Thyroid gland (tissue), 4 donors: ENCODE results near the gene C1orf210. TPM values are rescaled to one million over a fixed set of nuclear protein-coding genes. Genes with fewer than 3 reads are reported as not detected.

ENCODE experiments used
- DNase-seq, 2 donors: peaks; one replicate each; pipeline ENCODE4 v3.0.0-alpha.2; 2019
- H3K27ac ChIP-seq, 3 donors: fragments of 200-600 bp; sonication (generic); 1 replicate in 2 of 3; 2 replicates in 1 of 3; pipeline ENCODE4 v1.5.1; 2016 to 2019; ENCODE audit warnings: mild to moderate bottlenecking in 1 of 3, moderate library complexity in 1 of 3
- H3K27me3 ChIP-seq: fragments of 200-600 bp; sonication (generic); one replicate; pipeline ENCODE4 v1.5.1; 2019
- H3K36me3 ChIP-seq, 2 donors: fragments of 200-600 bp; sonication (generic); one replicate each; pipeline ENCODE4 v1.5.1; 2016 to 2019
- H3K4me1 ChIP-seq, 2 donors: fragments of 200-600 bp; sonication (generic); one replicate each; pipeline ENCODE4 v1.5.1; 2017 to 2019
- H3K4me3 ChIP-seq, 3 donors: fragments of 200-600 bp; sonication (generic); replicated peaks in 1 of 3; 1 replicate in 2 of 3; 2 replicates in 1 of 3; pipeline ENCODE4 v1.5.1; 2016; ENCODE audit warnings: mild to moderate bottlenecking in 1 of 3
- H3K9me3 ChIP-seq: fragments of 200-600 bp; sonication (generic); one replicate; pipeline ENCODE4 v1.5.1; 2017
- POLR2A ChIP-seq, 2 donors: fragments of 450-650 bp; IDR thresholded peaks; one replicate each; pipeline ENCODE4 v1.6.1; 2017; ENCODE audit warnings: antibody characterized with exemption in 2 of 2, mild to moderate bottlenecking in 2 of 2, moderate library complexity in 1 of 2
- WGBS, 2 donors: methylation state at CpG; one replicate each; pipeline ENCODE4 v1.1.5; 2017; 5-methylcytosine and 5-hydroxymethylcytosine counted together
- intact Hi-C: fragments of 100-400 bp; cut with DNase I; formaldehyde crosslinking; loops from one replicate; pipeline ENCODE4 v1.15.1; 2023
- total RNA-seq, 4 donors: library from RNA; depleted of rRNA; stranded (reverse); fragments of >200 nt; gene quantifications; one replicate each; pipeline ENCODE4 v1.2.3, GENCODE V29; 2016
- TF ChIP-seq, protein P1 (sequence below), 6 experiments: fragments of 200-600 bp in 3 of 6; fragments of 450-650 bp in 3 of 6; sonication (generic) in 3 of 6; IDR thresholded peaks; one replicate each; pipeline ENCODE4 v1.5.1; 2016 to 2019; ENCODE audit warnings: antibody characterized with exemption in 6 of 6, mild to moderate bottlenecking in 2 of 6, inconsistent platforms in 1 of 6, moderate library complexity in 1 of 6

Gene C1orf210
- total RNA-seq, 4 donors from 2014 or later = 22.7 to 49.7 (median 36.3) TPM

DNA sequence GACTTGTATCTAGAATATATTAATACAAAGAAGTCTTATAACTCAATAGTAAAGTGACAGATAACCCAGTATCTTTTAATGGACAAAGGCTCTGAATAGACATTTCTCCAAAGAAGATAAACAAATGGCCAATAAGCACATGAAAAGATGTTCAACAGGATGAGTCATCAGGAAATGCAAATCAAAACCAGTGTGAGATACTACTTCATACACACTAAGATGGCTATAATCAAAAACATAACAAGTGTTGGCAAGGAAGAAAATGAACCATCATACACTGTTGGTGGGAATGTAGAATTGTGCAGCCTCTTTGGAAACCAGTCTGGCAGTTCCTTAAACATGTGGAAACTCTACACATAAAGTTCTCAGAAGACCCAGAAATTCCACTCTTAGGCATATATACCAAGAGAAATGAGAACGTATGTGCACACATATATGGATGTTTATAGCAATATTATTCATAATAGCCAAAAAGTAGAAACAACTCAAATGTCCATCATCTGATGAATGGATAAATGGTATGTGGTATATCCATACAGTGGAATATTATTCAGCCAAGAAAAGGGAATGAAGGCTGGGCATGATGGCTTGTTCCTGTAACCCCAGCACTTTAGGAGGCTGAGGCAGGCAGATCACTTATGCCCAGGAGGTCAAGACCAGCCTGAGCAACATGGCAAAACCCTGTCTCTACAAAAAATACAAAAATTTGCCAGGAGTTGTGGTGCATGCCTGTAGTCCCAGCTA lies 42.3 kb upstream of the C1orf210 start:
- H3K36me3 ChIP-seq = peaks cover 0 to under 1% of the 10 kb centered on the region in 2 donors
- DNase-seq = no peak
- intact Hi-C loops = no loop called here
- peaks cover 4 to 14% of the 10 kb centered on the region in 2 donors for H3K4me1 ChIP-seq
- 96 to 97% methylated on average over 1 of the region's 1 CpG for WGBS, 2 donors
- H3K9me3 ChIP-seq = no peaks in the 10 kb centered on the region
- H3K27ac ChIP-seq = no peak overlapping the region
- TF ChIP-seq, protein P1, sequence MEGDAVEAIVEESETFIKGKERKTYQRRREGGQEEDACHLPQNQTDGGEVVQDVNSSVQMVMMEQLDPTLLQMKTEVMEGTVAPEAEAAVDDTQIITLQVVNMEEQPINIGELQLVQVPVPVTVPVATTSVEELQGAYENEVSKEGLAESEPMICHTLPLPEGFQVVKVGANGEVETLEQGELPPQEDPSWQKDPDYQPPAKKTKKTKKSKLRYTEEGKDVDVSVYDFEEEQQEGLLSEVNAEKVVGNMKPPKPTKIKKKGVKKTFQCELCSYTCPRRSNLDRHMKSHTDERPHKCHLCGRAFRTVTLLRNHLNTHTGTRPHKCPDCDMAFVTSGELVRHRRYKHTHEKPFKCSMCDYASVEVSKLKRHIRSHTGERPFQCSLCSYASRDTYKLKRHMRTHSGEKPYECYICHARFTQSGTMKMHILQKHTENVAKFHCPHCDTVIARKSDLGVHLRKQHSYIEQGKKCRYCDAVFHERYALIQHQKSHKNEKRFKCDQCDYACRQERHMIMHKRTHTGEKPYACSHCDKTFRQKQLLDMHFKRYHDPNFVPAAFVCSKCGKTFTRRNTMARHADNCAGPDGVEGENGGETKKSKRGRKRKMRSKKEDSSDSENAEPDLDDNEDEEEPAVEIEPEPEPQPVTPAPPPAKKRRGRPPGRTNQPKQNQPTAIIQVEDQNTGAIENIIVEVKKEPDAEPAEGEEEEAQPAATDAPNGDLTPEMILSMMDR (IDR thresholded peaks at IDR 0.05) = no peak
- TF ChIP-seq POLR2A (IDR thresholded peaks at IDR 0.05) = no peak
- no peak overlapping the region for H3K4me3 ChIP-seq
- no peaks in the 10 kb centered on the region for H3K27me3 ChIP-seq

DNA sequence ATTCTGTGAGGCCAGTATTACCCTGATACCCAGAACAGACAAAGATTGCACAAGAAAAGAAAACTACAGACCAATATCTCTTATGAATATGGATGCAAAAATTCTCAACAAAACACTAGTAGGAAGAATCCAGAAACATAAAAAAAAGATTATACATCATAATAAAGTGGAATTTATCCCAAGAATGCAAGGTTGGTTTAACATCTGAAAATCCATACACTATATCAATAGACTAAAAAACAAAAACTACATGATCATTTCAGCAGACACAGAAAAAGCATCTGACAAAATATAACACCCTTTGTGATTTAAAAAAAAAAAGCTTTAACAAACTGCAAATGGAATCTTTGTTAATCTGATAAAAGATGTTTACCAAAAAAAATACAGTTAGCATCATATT lies 40.0 kb upstream of the C1orf210 start:
- peaks cover 0 to 3% of the 10 kb centered on the region in 2 donors for H3K36me3 ChIP-seq
- peaks cover 2 to 7% of the 10 kb centered on the region in 2 donors for H3K4me1 ChIP-seq
- DNase-seq = no peak
- H3K4me3 ChIP-seq = no peak overlapping the region
- intact Hi-C loops = no loop called here
- TF ChIP-seq, protein P1 (IDR thresholded peaks at IDR 0.05) = no peak
- TF ChIP-seq POLR2A (IDR thresholded peaks at IDR 0.05) = no peak
- H3K9me3 ChIP-seq = no peaks in the 10 kb centered on the region
- no peaks in the 10 kb centered on the region for H3K27me3 ChIP-seq
- no peak overlapping the region for H3K27ac ChIP-seq

DNA sequence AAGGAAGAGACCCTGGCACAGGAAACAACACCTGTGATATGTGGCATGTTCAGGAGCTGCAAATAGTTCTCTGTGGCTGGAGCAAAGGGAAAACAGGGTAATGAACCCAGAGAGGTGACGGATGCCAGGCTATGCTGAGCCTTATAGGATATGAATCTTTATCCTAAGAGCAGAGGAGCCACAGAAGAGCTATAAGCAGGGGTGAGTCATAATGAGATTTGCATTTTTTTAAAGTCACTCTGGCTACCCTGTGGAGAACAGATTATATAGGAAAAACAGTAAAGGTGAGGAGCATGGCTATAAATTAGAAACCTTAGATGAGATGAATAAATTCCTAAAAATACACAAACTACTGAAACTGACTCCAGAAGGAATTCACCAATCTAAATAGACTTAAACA lies 39.4 kb upstream of the C1orf210 start:
- no peak for DNase-seq
- H3K4me3 ChIP-seq = no peak overlapping the region
- 80 to 94% methylated on average over 1 of the region's 1 CpG for WGBS, 2 donors

DNA sequence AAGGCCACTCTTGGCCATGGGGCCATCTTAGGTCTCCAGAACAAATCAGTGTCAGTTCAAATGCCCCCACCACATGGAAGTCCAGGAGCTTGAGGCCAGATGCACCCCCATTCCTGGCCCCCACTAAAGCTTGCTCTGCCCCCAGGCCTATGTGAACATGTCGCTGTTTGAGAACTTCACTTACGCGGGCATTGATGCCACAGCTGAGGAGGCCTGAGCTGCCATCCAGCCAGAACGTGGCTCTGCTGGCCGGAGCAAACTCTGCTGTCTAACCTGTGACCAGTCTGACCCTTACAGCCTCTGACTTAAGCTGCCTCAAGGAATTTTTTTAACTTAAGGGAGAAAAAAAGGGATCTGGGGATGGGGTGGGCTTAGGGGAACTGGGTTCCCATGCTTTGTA lies 37.1 kb upstream of the C1orf210 start:
- Histone ChIP-seq H3K4me1 (no peaks in the 10 kb centered on the region), H3K4me3 (no peak overlapping the region), H3K9me3 (no peaks in the 10 kb centered on the region), H3K36me3 (peaks cover 0 to 3% of the 10 kb centered on the region in 2 donors), H3K27ac (no peak overlapping the region), H3K27me3 (no peaks in the 10 kb centered on the region)
- WGBS, 2 donors = 97% methylated on average over 5 of the region's 5 CpGs
- intact Hi-C loops = no loop called here
- TF ChIP-seq POLR2A (IDR thresholded peaks at IDR 0.05) = no peak
- TF ChIP-seq, protein P1 (IDR thresholded peaks at IDR 0.05) = no peak
- DNase-seq = no peak

More for the DNA sequence above, 39.4 kb upstream of the C1orf210 start:
- no peaks in the 10 kb centered on the region for H3K9me3 ChIP-seq
- intact Hi-C loops = no loop called here
- H3K4me1 ChIP-seq = peaks cover 0 to 2% of the 10 kb centered on the region in 2 donors
- H3K27ac ChIP-seq = no peak overlapping the region
- TF ChIP-seq, protein P1 (IDR thresholded peaks at IDR 0.05) = no peak
- TF ChIP-seq POLR2A (IDR thresholded peaks at IDR 0.05) = no peak
- no peaks in the 10 kb centered on the region for H3K27me3 ChIP-seq
- peaks cover 0 to 3% of the 10 kb centered on the region in 2 donors for H3K36me3 ChIP-seq

DNA sequence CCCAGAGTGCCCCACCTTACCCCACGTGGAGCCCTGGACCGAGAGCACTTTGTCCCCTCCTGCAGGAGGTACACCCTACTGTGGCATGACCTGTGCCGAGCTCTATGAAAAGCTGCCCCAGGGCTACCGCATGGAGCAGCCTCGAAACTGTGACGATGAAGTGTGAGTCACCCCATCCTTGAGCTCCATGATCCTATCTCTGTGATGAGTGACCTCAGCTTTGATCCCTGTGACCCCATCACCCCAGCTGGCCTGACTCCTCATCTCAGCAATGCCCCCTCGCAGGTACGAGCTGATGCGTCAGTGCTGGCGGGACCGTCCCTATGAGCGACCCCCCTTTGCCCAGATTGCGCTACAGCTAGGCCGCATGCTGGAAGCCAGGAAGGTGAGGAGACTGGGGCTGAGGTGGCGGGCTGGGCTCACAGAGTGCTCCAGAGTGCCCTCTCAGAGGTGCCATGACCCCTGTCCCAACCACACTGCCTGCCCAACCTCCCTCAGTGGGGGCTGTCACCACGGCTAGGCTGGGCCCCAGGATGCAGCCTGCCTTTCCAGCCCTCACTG lies 36.0 kb upstream of the C1orf210 start:
- no peak for DNase-seq
- Histone ChIP-seq H3K27ac (no peak overlapping the region), H3K4me3 (no peak overlapping the region), H3K36me3 (peaks cover 0 to 3% of the 10 kb centered on the region in 2 donors), H3K9me3 (no peaks in the 10 kb centered on the region), H3K27me3 (no peaks in the 10 kb centered on the region), H3K4me1 (peaks cover 0 to under 1% of the 10 kb centered on the region in 2 donors)
- 91 to 98% methylated on average over 8 to 16 of the region's 16 CpGs for WGBS, 2 donors
- intact Hi-C loops = no loop called here
- TF ChIP-seq, protein P1 (IDR thresholded peaks at IDR 0.05) = no peak
- TF ChIP-seq POLR2A (IDR thresholded peaks at IDR 0.05) = no peak
